GM23338 (cell line): ENCODE measurements around the gene TRIP10.

Source experiments
- CREB1 ChIP-seq: fragments of 250-450 bp; sonication (Bioruptor Pico); IDR thresholded peaks from 2 replicates; pipeline ENCODE4 v1.5.0; 2020; ENCODE audit warnings: low read depth, mild to moderate bottlenecking, moderate library complexity
- CTCF ChIP-seq, 2 experiments: fragments of 200-600 bp in 1 of 2; sonication (generic) in 1 of 2; conservative IDR thresholded peaks; 2 replicates each; pipeline versions ENCODE4 v1.5.1 to v1.6.1; 2016 to 2017; ENCODE audit warnings: antibody characterized with exemption in 2 of 2, low read depth in 2 of 2, mild to moderate bottlenecking in 2 of 2, moderate library complexity in 1 of 2
- ETS1 ChIP-seq: IDR thresholded peaks from 2 replicates; pipeline ENCODE4 v1.6.1; 2016; ENCODE audit warnings: antibody characterized with exemption
- EZH2 ChIP-seq: fragments of 200-600 bp; sonication (generic); IDR thresholded peaks from one replicate; pipeline ENCODE4 v1.8.0; 2017; ENCODE audit warnings: antibody characterized with exemption, mild to moderate bottlenecking, low read depth; ENCODE audit not compliant: unreplicated experiment
- EZH2phosphoT487 ChIP-seq: fragments of 200-600 bp; sonication (generic); IDR thresholded peaks from one replicate; pipeline ENCODE4 v1.8.1; 2018; ENCODE audit warnings: antibody characterized with exemption; ENCODE audit not compliant: unreplicated experiment
- JUNB ChIP-seq: IDR thresholded peaks from one replicate; pipeline ENCODE4 v1.6.1; 2016; ENCODE audit warnings: antibody characterized with exemption; ENCODE audit not compliant: unreplicated experiment
- NANOG ChIP-seq: IDR thresholded peaks from 2 replicates; pipeline ENCODE4 v1.6.1; 2016; ENCODE audit warnings: antibody characterized with exemption, borderline replicate concordance
- POLR2AphosphoS5 ChIP-seq: IDR thresholded peaks from 2 replicates; pipeline ENCODE4 v1.6.1; 2016; ENCODE audit warnings: antibody characterized with exemption, low read depth
- REST ChIP-seq: IDR thresholded peaks from one replicate; pipeline ENCODE4 v1.6.1; 2018; ENCODE audit warnings: antibody characterized with exemption; ENCODE audit not compliant: unreplicated experiment
- ZNF114 ChIP-seq: fragments of 250-450 bp; sonication (Bioruptor Pico); IDR thresholded peaks from 2 replicates; pipeline ENCODE4 v1.5.0; 2020; ENCODE audit warnings: mild to moderate bottlenecking, moderate library complexity
- ZNF331 ChIP-seq: fragments of 250-450 bp; sonication (Bioruptor Pico); IDR thresholded peaks from 2 replicates; pipeline ENCODE4 v1.5.0; 2020; ENCODE audit warnings: low read depth, mild to moderate bottlenecking, moderate library complexity

GRCh38 chr19:6733338-6734095 lies 6.0 kb upstream of the TRIP10 start:
- TF ChIP-seq EZH2 = no peak
- TF ChIP-seq CTCF (conservative IDR thresholded peaks at IDR 0.05; ENCODE audit: low read depth in 2 of 2) = peak; percentile 69 to 78
- TF ChIP-seq ZNF331 (CRISPR knock-in tag) = no peak
- TF ChIP-seq NANOG = no peak
- TF ChIP-seq CREB1 (CRISPR knock-in tag) = no peak
- TF ChIP-seq POLR2AphosphoS5 = no peak
- no peak for TF ChIP-seq REST
- TF ChIP-seq ZNF114 = no peak
- no peak for TF ChIP-seq EZH2phosphoT487
- no peak for TF ChIP-seq JUNB
- TF ChIP-seq ETS1 = no peak
